Erythroblast (primary cell): ENCODE measurements around the gene IGSF3.
"Not testable (repeated sequence)": the region's sequence is repeated elsewhere in the genome, so short reads cannot be mapped to it uniquely, and the experiment has no call there.

Experiments
- GATA1 ChIP-seq: IDR thresholded peaks from 2 replicates; pipeline ENCODE4 v1.6.1; 2011; ENCODE audit warnings: low read depth, mild to moderate bottlenecking, control low read depth, low read length, moderate library complexity
- POLR2A ChIP-seq: IDR thresholded peaks from 2 replicates; pipeline ENCODE4 v1.6.1; 2011; ENCODE audit warnings: mild to moderate bottlenecking, low read length

DNA sequence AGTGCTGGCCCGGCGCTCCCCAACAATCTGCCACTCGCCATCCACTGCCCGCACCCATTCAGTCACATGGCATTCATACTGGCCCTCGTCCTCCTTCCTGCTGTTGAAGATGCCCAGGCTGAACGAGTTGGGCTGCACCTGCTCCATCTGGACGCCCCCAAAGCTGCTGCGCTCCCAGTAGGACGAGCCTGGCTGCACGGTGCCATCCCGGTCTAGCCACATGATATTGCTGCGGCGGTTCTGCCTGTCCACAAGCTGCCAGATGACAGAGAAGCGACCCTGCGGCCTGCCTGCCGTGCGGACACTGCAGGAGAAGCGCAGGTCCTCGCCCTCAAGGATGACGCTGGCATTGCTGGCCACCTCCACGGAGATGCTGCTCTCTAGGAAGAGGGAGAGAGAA is 63.9 kb downstream of the IGSF3 start:
- not testable (repeated sequence) for TF ChIP-seq POLR2A, GATA1
